Measurements from ENCODE around the gene SLK.

DNA sequence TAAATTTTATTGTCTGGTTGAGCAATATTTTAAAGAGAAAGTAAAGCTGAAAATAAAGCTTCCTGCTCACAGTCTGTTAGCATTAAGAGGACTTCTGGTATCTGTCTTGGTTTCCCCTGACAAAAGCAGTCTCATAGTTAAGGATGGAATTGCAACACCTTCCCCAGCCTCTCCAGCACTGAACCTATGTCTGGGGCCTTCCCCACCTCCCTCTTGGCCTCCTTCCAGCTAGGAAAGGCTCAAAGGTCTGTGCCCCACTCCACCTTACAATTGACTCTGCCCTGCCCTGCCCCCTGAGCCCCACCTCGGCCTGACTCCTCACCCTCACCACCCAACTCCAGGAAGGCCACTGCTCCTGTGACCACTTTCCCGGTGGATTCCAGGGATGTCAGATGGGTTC, 85.5 kb downstream of the SLK start:
- TF ChIP-seq CTCF (IDR thresholded peaks at IDR 0.05; ENCODE audit: insufficient read depth, low read length, poor library complexity, severe bottlenecking) = no peak
- TF ChIP-seq EZH2phosphoT487 (conservative IDR thresholded peaks at IDR 0.05; ENCODE audit: low read length) = no peak
